GM23338 (cell line): ENCODE data around the gene NAT14. TPM values are rescaled to one million over a fixed set of nuclear protein-coding genes. Genes with fewer than 3 reads are reported as not detected.

Experiments
- ATAC-seq: fragments of 200-7000 bp; cut with Tn5 transposase; 3 replicates; pipeline ENCODE4 v1.9.1; 2020
- DNase-seq: peaks from one replicate; pipeline ENCODE4 v3.0.0-alpha.2; 2015; ENCODE audit warnings: low spot score
- H2AFZ ChIP-seq: fragments of 200-600 bp; sonication (generic); 2 replicates; pipeline ENCODE4 v1.8.0; 2016; ENCODE audit warnings: antibody characterized with exemption, mild to moderate bottlenecking, moderate library complexity
- H3F3A ChIP-seq: fragments of 200-600 bp; sonication (generic); replicated peaks from 2 replicates; pipeline ENCODE4 v1.8.0; 2017; ENCODE audit warnings: antibody characterized with exemption, mixed run types, low read depth
- H3K27ac ChIP-seq: fragments of 200-600 bp; sonication (generic); 2 replicates; pipeline ENCODE4 v1.6.1; 2016; ENCODE audit warnings: low read depth
- H3K27me3 ChIP-seq: fragments of 200-600 bp; sonication (generic); 2 replicates; pipeline ENCODE4 v1.8.0; 2016; ENCODE audit warnings: mild to moderate bottlenecking, mixed run types, moderate library complexity; ENCODE audit not compliant: insufficient read depth
- H3K36me3 ChIP-seq: fragments of 200-600 bp; sonication (generic); 2 replicates; pipeline ENCODE4 v1.8.0; 2016; ENCODE audit warnings: mild to moderate bottlenecking; ENCODE audit not compliant: insufficient read depth
- H3K4me1 ChIP-seq: fragments of 200-600 bp; sonication (generic); 2 replicates; pipeline ENCODE4 v1.8.0; 2016; ENCODE audit warnings: mild to moderate bottlenecking, moderate library complexity; ENCODE audit not compliant: insufficient read depth
- H3K4me2 ChIP-seq: fragments of 200-600 bp; sonication (generic); 2 replicates; pipeline ENCODE4 v1.7.1; 2017; ENCODE audit warnings: mixed run types
- H3K4me3 ChIP-seq: fragments of 200-600 bp; sonication (generic); 2 replicates; pipeline ENCODE4 v1.6.1; 2016; ENCODE audit warnings: mixed run types
- H3K79me2 ChIP-seq: fragments of 200-600 bp; sonication (generic); replicated peaks from 2 replicates; pipeline ENCODE4 v1.8.0; 2017; ENCODE audit warnings: mild to moderate bottlenecking; ENCODE audit not compliant: insufficient read depth
- H3K9me2 ChIP-seq: fragments of 200-600 bp; sonication (generic); 2 replicates; pipeline ENCODE4 v1.8.0; 2017; ENCODE audit not compliant: insufficient read depth
- H4K20me1 ChIP-seq: fragments of 200-600 bp; sonication (generic); replicated peaks from 2 replicates; pipeline ENCODE4 v1.8.0; 2017; ENCODE audit warnings: mild to moderate bottlenecking; ENCODE audit not compliant: insufficient read depth
- H3K27ac Mint-ChIP-seq: 2 replicates; pipeline ENCODE4 v1.8.0; 2020; ENCODE audit warnings: inconsistent platforms, mild to moderate bottlenecking, moderate library complexity, mixed read lengths
- H3K27me3 Mint-ChIP-seq: 3 replicates; pipeline ENCODE4 v1.8.0; 2022; ENCODE audit warnings: low read depth, mild to moderate bottlenecking, moderate library complexity, mixed read lengths, inconsistent platforms; ENCODE audit not compliant: insufficient read depth, poor library complexity
- H3K36me3 Mint-ChIP-seq: 3 replicates; pipeline ENCODE4 v1.8.0; 2021; ENCODE audit warnings: low read depth, mild to moderate bottlenecking, inconsistent platforms, moderate library complexity, mixed read lengths
- H3K4me1 Mint-ChIP-seq: 3 replicates; pipeline ENCODE4 v1.8.0; 2020; ENCODE audit warnings: mild to moderate bottlenecking, inconsistent platforms, mixed read lengths
- H3K4me3 Mint-ChIP-seq: 3 replicates; pipeline ENCODE4 v1.8.0; 2021; ENCODE audit warnings: moderate library complexity, mild to moderate bottlenecking, inconsistent platforms, mixed read lengths
- H3K9me3 Mint-ChIP-seq: 3 replicates; pipeline ENCODE4 v1.8.0; 2020; ENCODE audit warnings: moderate library complexity, mild to moderate bottlenecking, inconsistent platforms, mixed read lengths
- CREB1 ChIP-seq: fragments of 250-450 bp; sonication (Bioruptor Pico); IDR thresholded peaks from 2 replicates; pipeline ENCODE4 v1.5.0; 2020; ENCODE audit warnings: low read depth, mild to moderate bottlenecking, moderate library complexity
- CTCF ChIP-seq, 2 experiments: fragments of 200-600 bp in 1 of 2; sonication (generic) in 1 of 2; conservative IDR thresholded peaks; 2 replicates each; pipeline versions ENCODE4 v1.5.1 to v1.6.1; 2016 to 2017; ENCODE audit warnings: antibody characterized with exemption in 2 of 2, low read depth in 2 of 2, mild to moderate bottlenecking in 2 of 2, moderate library complexity in 1 of 2
- EZH2 ChIP-seq: fragments of 200-600 bp; sonication (generic); IDR thresholded peaks from one replicate; pipeline ENCODE4 v1.8.0; 2017; ENCODE audit warnings: antibody characterized with exemption, mild to moderate bottlenecking, low read depth; ENCODE audit not compliant: unreplicated experiment
- EZH2phosphoT487 ChIP-seq: fragments of 200-600 bp; sonication (generic); IDR thresholded peaks from one replicate; pipeline ENCODE4 v1.8.1; 2018; ENCODE audit warnings: antibody characterized with exemption; ENCODE audit not compliant: unreplicated experiment
- JUNB ChIP-seq: IDR thresholded peaks from one replicate; pipeline ENCODE4 v1.6.1; 2016; ENCODE audit warnings: antibody characterized with exemption; ENCODE audit not compliant: unreplicated experiment
- NANOG ChIP-seq: IDR thresholded peaks from 2 replicates; pipeline ENCODE4 v1.6.1; 2016; ENCODE audit warnings: antibody characterized with exemption, borderline replicate concordance
- POLR2AphosphoS5 ChIP-seq: IDR thresholded peaks from 2 replicates; pipeline ENCODE4 v1.6.1; 2016; ENCODE audit warnings: antibody characterized with exemption, low read depth
- polyA plus RNA-seq: library from polyadenylated mRNA; unstranded; fragments of >200 nt; fragmentation: Nextera tagmentation; extraction: Ambion mirVana; gene quantifications from 2 replicates; pipeline ENCODE4 v1.2.1, GENCODE V29; 2016
- total RNA-seq: library from RNA; depleted of rRNA; stranded (reverse); fragments of >200 nt; shearing (Covaris generic); gene quantifications from 2 replicates; pipeline ENCODE4 v1.2.3, GENCODE V29; 2014
- TF ChIP-seq, protein P1 (sequence below): IDR thresholded peaks from 2 replicates; pipeline ENCODE4 v1.6.1; 2016; ENCODE audit warnings: antibody characterized with exemption
- TF ChIP-seq, protein P2 (sequence below): IDR thresholded peaks from one replicate; pipeline ENCODE4 v1.6.1; 2018; ENCODE audit warnings: antibody characterized with exemption; ENCODE audit not compliant: unreplicated experiment

The NAT14 gene
- total and polyA plus RNA-seq, 2 experiments from 2014 or later = 27.8 to 39.6 TPM

- no peaks in the 10 kb centered on the region for H4K20me1 ChIP-seq
- H3K9me2 ChIP-seq = no peaks in the 10 kb centered on the region
- H3K36me3 ChIP-seq = no peaks in the 10 kb centered on the region
- Mint-ChIP-seq H3K9me3 (peaks cover 3% of the 10 kb centered on the region; the same call in 2 of the 3 replicates), H3K27me3 (peaks cover 23% of the 10 kb centered on the region), H3K4me3 (peak within 1 kb of the TSS; percentile 90), H3K27ac (peak within 1 kb of the TSS; percentile 99), H3K4me1 (peaks cover 37% of the 10 kb centered on the region), H3K36me3 (peaks cover 9% of the 10 kb centered on the region; the same call in 2 of the 3 replicates)
- peaks cover 24% of the 10 kb centered on the region; the same call in 1 of the 2 replicates for H3F3A ChIP-seq
- H2AFZ ChIP-seq = peak within 1 kb of the TSS; percentile 69
- peak within 1 kb of the TSS; percentile 56; the same call in 1 of the 2 replicates for H3K27ac ChIP-seq
- H3K4me1 ChIP-seq = peaks cover 13% of the 10 kb centered on the region; the same call in 1 of the 2 replicates
- peak within 1 kb of the TSS; percentile 80 for H3K4me2 ChIP-seq
- peak within 1 kb of the TSS; percentile 67 for H3K4me3 ChIP-seq
- DNase-seq (peak; percentile 99), ATAC-seq (peak; percentile 84)
- TF ChIP-seq CREB1 (CRISPR knock-in tag) (peak; percentile 97), JUNB (no peak), NANOG (no peak), POLR2AphosphoS5 (peak; percentile 46)
- TF ChIP-seq, protein P1, sequence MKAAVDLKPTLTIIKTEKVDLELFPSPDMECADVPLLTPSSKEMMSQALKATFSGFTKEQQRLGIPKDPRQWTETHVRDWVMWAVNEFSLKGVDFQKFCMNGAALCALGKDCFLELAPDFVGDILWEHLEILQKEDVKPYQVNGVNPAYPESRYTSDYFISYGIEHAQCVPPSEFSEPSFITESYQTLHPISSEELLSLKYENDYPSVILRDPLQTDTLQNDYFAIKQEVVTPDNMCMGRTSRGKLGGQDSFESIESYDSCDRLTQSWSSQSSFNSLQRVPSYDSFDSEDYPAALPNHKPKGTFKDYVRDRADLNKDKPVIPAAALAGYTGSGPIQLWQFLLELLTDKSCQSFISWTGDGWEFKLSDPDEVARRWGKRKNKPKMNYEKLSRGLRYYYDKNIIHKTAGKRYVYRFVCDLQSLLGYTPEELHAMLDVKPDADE = peak; percentile 89
- TF ChIP-seq, protein P2, sequence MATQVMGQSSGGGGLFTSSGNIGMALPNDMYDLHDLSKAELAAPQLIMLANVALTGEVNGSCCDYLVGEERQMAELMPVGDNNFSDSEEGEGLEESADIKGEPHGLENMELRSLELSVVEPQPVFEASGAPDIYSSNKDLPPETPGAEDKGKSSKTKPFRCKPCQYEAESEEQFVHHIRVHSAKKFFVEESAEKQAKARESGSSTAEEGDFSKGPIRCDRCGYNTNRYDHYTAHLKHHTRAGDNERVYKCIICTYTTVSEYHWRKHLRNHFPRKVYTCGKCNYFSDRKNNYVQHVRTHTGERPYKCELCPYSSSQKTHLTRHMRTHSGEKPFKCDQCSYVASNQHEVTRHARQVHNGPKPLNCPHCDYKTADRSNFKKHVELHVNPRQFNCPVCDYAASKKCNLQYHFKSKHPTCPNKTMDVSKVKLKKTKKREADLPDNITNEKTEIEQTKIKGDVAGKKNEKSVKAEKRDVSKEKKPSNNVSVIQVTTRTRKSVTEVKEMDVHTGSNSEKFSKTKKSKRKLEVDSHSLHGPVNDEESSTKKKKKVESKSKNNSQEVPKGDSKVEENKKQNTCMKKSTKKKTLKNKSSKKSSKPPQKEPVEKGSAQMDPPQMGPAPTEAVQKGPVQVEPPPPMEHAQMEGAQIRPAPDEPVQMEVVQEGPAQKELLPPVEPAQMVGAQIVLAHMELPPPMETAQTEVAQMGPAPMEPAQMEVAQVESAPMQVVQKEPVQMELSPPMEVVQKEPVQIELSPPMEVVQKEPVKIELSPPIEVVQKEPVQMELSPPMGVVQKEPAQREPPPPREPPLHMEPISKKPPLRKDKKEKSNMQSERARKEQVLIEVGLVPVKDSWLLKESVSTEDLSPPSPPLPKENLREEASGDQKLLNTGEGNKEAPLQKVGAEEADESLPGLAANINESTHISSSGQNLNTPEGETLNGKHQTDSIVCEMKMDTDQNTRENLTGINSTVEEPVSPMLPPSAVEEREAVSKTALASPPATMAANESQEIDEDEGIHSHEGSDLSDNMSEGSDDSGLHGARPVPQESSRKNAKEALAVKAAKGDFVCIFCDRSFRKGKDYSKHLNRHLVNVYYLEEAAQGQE = no peak
- H3K27me3 ChIP-seq = no peaks in the 10 kb centered on the region
- peaks cover 9% of the 10 kb centered on the region for H3K79me2 ChIP-seq
These were observed 8.8 kb upstream of the NAT14 start, which contains the start of gene ZNF628 for GRCh38 chr19:55476100-55476775. Gene ZNF628 (plus strand): TSS chr19:55476617. CDS start chr19:55479911, 3,294 bp downstream.

DNA sequence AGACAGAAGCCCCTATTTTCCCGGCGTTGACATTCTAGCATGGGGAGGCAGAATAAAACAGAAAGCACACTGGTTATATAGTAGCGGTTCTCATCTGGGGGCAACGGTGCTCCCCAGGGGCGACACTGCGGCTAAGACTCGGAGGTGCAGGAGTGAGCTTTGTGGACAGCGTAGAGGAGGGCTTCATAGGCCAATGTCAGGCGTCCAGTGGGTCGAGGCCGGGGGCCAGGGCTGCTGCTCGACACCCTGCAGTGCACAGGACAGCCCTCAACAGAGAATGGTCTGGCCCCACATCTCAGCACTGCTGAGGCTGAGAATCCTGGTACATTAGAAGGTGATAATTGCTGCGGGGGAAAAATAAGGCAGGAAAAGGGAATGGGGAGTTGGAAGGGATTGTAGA lies 7.1 kb upstream of the NAT14 start:
- peak overlapping the region; percentile 40 for H3K4me3 Mint-ChIP-seq
- no peak for TF ChIP-seq POLR2AphosphoS5
- no peak for TF ChIP-seq CTCF (conservative IDR thresholded peaks at IDR 0.05; ENCODE audit: low read depth in 2 of 2)
- TF ChIP-seq, protein P2 = no peak
- TF ChIP-seq EZH2phosphoT487 = no peak
- TF ChIP-seq EZH2 = no peak

More for the DNA sequence above, 7.1 kb upstream of the NAT14 start:
- ATAC-seq (no peak), DNase-seq (no peak)
- H2AFZ ChIP-seq = no peak overlapping the region
- Mint-ChIP-seq H3K4me1 (peaks cover 41% of the 10 kb centered on the region), H3K27me3 (peaks cover 23% of the 10 kb centered on the region), H3K36me3 (peaks cover 9% of the 10 kb centered on the region; the same call in 2 of the 3 replicates), H3K27ac (peak overlapping the region; percentile 12; the same call in 1 of the 2 replicates), H3K9me3 (peaks cover 3% of the 10 kb centered on the region; the same call in 2 of the 3 replicates)
- peaks cover 12% of the 10 kb centered on the region; the same call in 1 of the 2 replicates for H3K4me1 ChIP-seq
- H3K36me3 ChIP-seq = no peaks in the 10 kb centered on the region
- no peaks in the 10 kb centered on the region for H4K20me1 ChIP-seq
- no peaks in the 10 kb centered on the region for H3K9me2 ChIP-seq
- no peak overlapping the region; the same call in 1 of the 2 replicates for H3K4me3 ChIP-seq
- peak overlapping the region; percentile 80 for H3K4me2 ChIP-seq
- no peaks in the 10 kb centered on the region for H3K27me3 ChIP-seq
- H3K27ac ChIP-seq = no peak overlapping the region
- H3K79me2 ChIP-seq = peaks cover 9% of the 10 kb centered on the region
- H3F3A ChIP-seq = peaks cover 21% of the 10 kb centered on the region; the same call in 1 of the 2 replicates
